Measurements from ENCODE around the gene KRT25. TPM values are rescaled to one million over a fixed set of nuclear protein-coding genes. Genes with fewer than 3 reads are reported as not detected.

The KRT25 gene
- total RNA-seq, 3 donors from 2014 or later, result not detected

- DNase-seq (ENCODE audit: low spot score in 2 of 2), result no peak
- Histone ChIP-seq H3K4me1 (no peaks in the 10 kb centered on the region), H3K4me3 (no peak overlapping the region), H3K9me3 (no peaks in the 10 kb centered on the region), H3K36me3 (no peaks in the 10 kb centered on the region), H3K27me3 (peaks cover 0 to 25% of the 10 kb centered on the region in 2 donors), H3K27ac (no peak overlapping the region)
- TF ChIP-seq CTCF (IDR thresholded peaks at IDR 0.05) (no peak), POLR2AphosphoS5 (IDR thresholded peaks at IDR 0.05) (no peak), POLR2A (IDR thresholded peaks at IDR 0.05) (no peak)
- intact Hi-C loops (cut with DNase I; ENCODE audit: low total_unique reads), result no loop called here
Measured at GRCh38 chr17:40777459-40777858, 22.3 kb upstream of the KRT25 start.

- H3K27me3 ChIP-seq, result peaks cover 0 to 32% of the 10 kb centered on the region in 2 donors
- intact Hi-C loops (cut with DNase I; ENCODE audit: low total_unique reads), result no loop called here
- TF ChIP-seq CTCF (IDR thresholded peaks at IDR 0.05), result no peak
- TF ChIP-seq POLR2A (IDR thresholded peaks at IDR 0.05), result no peak
- no peak for TF ChIP-seq POLR2AphosphoS5 (IDR thresholded peaks at IDR 0.05)
Measured at GRCh38 chr17:40775945-40776344, 20.8 kb upstream of the KRT25 start.

GRCh38 chr17:40772101-40772500 is 17.0 kb upstream of the KRT25 start, which contains the start of gene KRT26:
Gene KRT26, minus strand, starts transcription at chr17:40772201. Its CDS starts 88 bp downstream, at chr17:40772113.
- no peak for TF ChIP-seq CTCF (IDR thresholded peaks at IDR 0.05)
- TF ChIP-seq POLR2AphosphoS5 (IDR thresholded peaks at IDR 0.05), result no peak
- TF ChIP-seq POLR2A (IDR thresholded peaks at IDR 0.05), result no peak
- no peaks in the 10 kb centered on the region for H3K9me3 ChIP-seq
- intact Hi-C loops (cut with DNase I; ENCODE audit: low total_unique reads), result no loop called here
- no peak for DNase-seq (ENCODE audit: low spot score in 2 of 2)
- H3K27me3 ChIP-seq, result peaks cover 0 to 7% of the 10 kb centered on the region in 2 donors
- H3K36me3 ChIP-seq, result no peaks in the 10 kb centered on the region
- no peak within 1 kb of the TSS for H3K27ac ChIP-seq
- no peak within 1 kb of the TSS for H3K4me3 ChIP-seq
- no peaks in the 10 kb centered on the region for H3K4me1 ChIP-seq

More at GRCh38 chr17:40775945-40776344, 20.8 kb upstream of the KRT25 start:
- H3K4me1 ChIP-seq, result no peaks in the 10 kb centered on the region
- H3K27ac ChIP-seq, result no peak overlapping the region
- no peaks in the 10 kb centered on the region for H3K9me3 ChIP-seq
- no peak overlapping the region for H3K4me3 ChIP-seq
- H3K36me3 ChIP-seq, result no peaks in the 10 kb centered on the region
- no peak for DNase-seq (ENCODE audit: low spot score in 2 of 2)

GRCh38 chr17:40765657-40766056 is 10.5 kb upstream of the KRT25 start:
- no peak overlapping the region for H3K27ac ChIP-seq
- no peaks in the 10 kb centered on the region for H3K4me1 ChIP-seq
- TF ChIP-seq POLR2AphosphoS5 (IDR thresholded peaks at IDR 0.05), result no peak
- TF ChIP-seq POLR2A (IDR thresholded peaks at IDR 0.05), result no peak
- no peak for TF ChIP-seq CTCF (IDR thresholded peaks at IDR 0.05)
- H3K9me3 ChIP-seq, result peaks cover 19 to 21% of the 10 kb centered on the region in 2 donors
- H3K36me3 ChIP-seq, result no peaks in the 10 kb centered on the region
- no peak overlapping the region for H3K4me3 ChIP-seq
- DNase-seq (ENCODE audit: low spot score in 2 of 2), result no peak
- peaks cover 0 to 3% of the 10 kb centered on the region in 2 donors for H3K27me3 ChIP-seq
- intact Hi-C loops (cut with DNase I; ENCODE audit: low total_unique reads), result no loop called here

GRCh38 chr17:40763752-40764151 is 8.6 kb upstream of the KRT25 start:
- intact Hi-C loops (cut with DNase I; ENCODE audit: low total_unique reads), result no loop called here

More at GRCh38 chr17:40763752-40764151, 8.6 kb upstream of the KRT25 start:
- DNase-seq (ENCODE audit: low spot score in 2 of 2), result no peak
- Histone ChIP-seq H3K9me3 (peaks cover 25 to 38% of the 10 kb centered on the region in 2 donors), H3K4me3 (no peak overlapping the region), H3K36me3 (no peaks in the 10 kb centered on the region), H3K27ac (no peak overlapping the region), H3K4me1 (no peaks in the 10 kb centered on the region), H3K27me3 (peaks cover 0 to 3% of the 10 kb centered on the region in 2 donors)
- TF ChIP-seq CTCF (IDR thresholded peaks at IDR 0.05) (no peak), POLR2A (IDR thresholded peaks at IDR 0.05) (no peak), POLR2AphosphoS5 (IDR thresholded peaks at IDR 0.05) (no peak)
